SK-N-SH (cell line): ENCODE results near the gene SCT. TPM values are rescaled to one million over a fixed set of nuclear protein-coding genes. Genes with fewer than 3 reads are reported as not detected.

Experiments used
- CTCF ChIA-PET: fragments of 300-600, 350-600 bp; formaldehyde crosslinking; extraction: SDS; loops from one replicate; lab custom pipeline; 2021; lab: Yijun Ruan, JAX
- POLR2A ChIA-PET: fragments of 350-600 bp; sonication (Branson Sonifier 250); formaldehyde crosslinking; extraction: SDS; loops from one replicate; lab custom pipeline; 2020; ENCODE audit warnings: antibody characterized with exemption, inconsistent platforms; lab: Yijun Ruan, JAX
- DNase-seq: peaks from one replicate; pipeline ENCODE4 v3.0.0; 2012
- H2AFZ ChIP-seq: fragments of 200-600 bp; sonication (generic); 2 replicates; pipeline ENCODE4 v1.8.1; 2016; ENCODE audit warnings: antibody characterized with exemption, mild to moderate bottlenecking, low read depth
- H3F3A ChIP-seq: fragments of 200-600 bp; sonication (generic); replicated peaks from 2 replicates; pipeline ENCODE3; 2016; ENCODE audit warnings: antibody characterized with exemption, mild to moderate bottlenecking; ENCODE audit not compliant: insufficient read depth
- H3K27ac ChIP-seq, 2 experiments: fragments of 200-500 bp in 1 of 2; fragments of 200-600 bp in 1 of 2; sonication (Bioruptor generic) in 1 of 2; sonication (generic), shearing (Covaris generic) in 1 of 2; 2 replicates each; pipeline versions ENCODE4 v1.5.1 to v1.6.1; 2014 to 2016; ENCODE audit warnings: low read depth in 2 of 2, inconsistent platforms in 1 of 2, low read length in 1 of 2, mild to moderate bottlenecking in 1 of 2, mixed read lengths in 1 of 2
- H3K27me3 ChIP-seq: fragments of 200-600 bp; sonication (generic), shearing (Covaris generic); 2 replicates; pipeline ENCODE4 v1.6.1; 2016; ENCODE audit warnings: mixed run types; ENCODE audit not compliant: insufficient read depth
- H3K36me3 ChIP-seq, 2 experiments: fragments of 200-500 bp in 1 of 2; fragments of 200-600 bp in 1 of 2; sonication (Bioruptor generic) in 1 of 2; sonication (generic) in 1 of 2; replicated peaks in 1 of 2; 2 replicates each; pipeline versions ENCODE3 to v1.5.1; 2014 to 2016; ENCODE audit warnings: low read length in 1 of 2, mild to moderate bottlenecking in 1 of 2; ENCODE audit not compliant: insufficient read depth in 2 of 2, control insufficient read depth in 1 of 2
- H3K4me1 ChIP-seq, 2 experiments: fragments of 200-500 bp in 1 of 2; fragments of 200-600 bp in 1 of 2; sonication (Bioruptor generic) in 1 of 2; sonication (generic), shearing (Covaris generic) in 1 of 2; 2 replicates each; pipeline versions ENCODE4 v1.5.1 to v1.6.1; 2014 to 2016; ENCODE audit warnings: low read depth in 1 of 2, low read length in 1 of 2, mixed run types in 1 of 2; ENCODE audit not compliant: insufficient read depth in 2 of 2, control insufficient read depth in 1 of 2
- H3K4me2 ChIP-seq: fragments of 200-600 bp; sonication (generic), shearing (Covaris generic); 2 replicates; pipeline ENCODE4 v1.6.1; 2017; ENCODE audit warnings: mixed run types
- H3K4me3 ChIP-seq, 2 experiments: fragments of 200-500 bp in 1 of 2; fragments of 200-600 bp in 1 of 2; sonication (Bioruptor generic) in 1 of 2; sonication (generic), shearing (Covaris generic) in 1 of 2; 2 replicates each; pipeline versions ENCODE4 v1.5.1 to v1.8.1; 2014 to 2016; ENCODE audit warnings: low read depth in 2 of 2, inconsistent platforms in 1 of 2, low read length in 1 of 2, mild to moderate bottlenecking in 1 of 2, mixed read lengths in 1 of 2, moderate library complexity in 1 of 2
- H3K79me2 ChIP-seq: fragments of 200-600 bp; sonication (generic); 2 replicates; pipeline ENCODE4 v1.8.1; 2017; ENCODE audit warnings: mild to moderate bottlenecking; ENCODE audit not compliant: insufficient read depth
- H3K9ac ChIP-seq: fragments of 200-600 bp; sonication (generic); 2 replicates; pipeline ENCODE4 v1.6.1; 2017; ENCODE audit warnings: mixed run types
- H3K9me2 ChIP-seq: fragments of 200-600 bp; sonication (generic); 2 replicates; pipeline ENCODE4 v1.6.1; 2017; ENCODE audit warnings: mixed run types
- H3K9me3 ChIP-seq: fragments of 200-600 bp; sonication (generic); 2 replicates; pipeline ENCODE4 v1.6.1; 2017; ENCODE audit warnings: mixed run types, mild to moderate bottlenecking, moderate library complexity
- H4K20me1 ChIP-seq: fragments of 200-600 bp; sonication (generic); 2 replicates; pipeline ENCODE4 v1.6.1; 2017; ENCODE audit warnings: mild to moderate bottlenecking, mixed run types; ENCODE audit not compliant: insufficient read depth
- ELF1 ChIP-seq: IDR thresholded peaks from 2 replicates; pipeline ENCODE4 v1.4.0; 2012
- FOXJ3 ChIP-seq: sonication (generic); formaldehyde crosslinking; IDR thresholded peaks from 2 replicates; pipeline ENCODE4 v1.5.1; 2020; ENCODE audit warnings: mild to moderate bottlenecking, missing genetic modification reagents
- FOXM1 ChIP-seq: IDR thresholded peaks from 2 replicates; pipeline ENCODE4 v1.4.0; 2012; ENCODE audit warnings: low read depth, mild to moderate bottlenecking
- GABPA ChIP-seq: IDR thresholded peaks from 2 replicates; pipeline ENCODE4 v1.4.0; 2012; ENCODE audit warnings: low read depth, mild to moderate bottlenecking
- GATA2 ChIP-seq: sonication (generic); formaldehyde crosslinking; IDR thresholded peaks from 2 replicates; pipeline ENCODE4 v1.5.0; 2020; ENCODE audit warnings: mild to moderate bottlenecking, missing genetic modification reagents
- IRF3 ChIP-seq: fragments of 150-350 bp; IDR thresholded peaks from 2 replicates; pipeline ENCODE4 v1.6.1; 2016; ENCODE audit warnings: mild to moderate bottlenecking, low read depth, low read length
- MAX ChIP-seq: IDR thresholded peaks from 2 replicates; pipeline ENCODE4 v1.4.0; 2012; ENCODE audit warnings: low read depth
- MXI1 ChIP-seq: IDR thresholded peaks from 2 replicates; pipeline ENCODE4 v1.6.1; 2012; ENCODE audit warnings: mild to moderate bottlenecking, low read depth, low read length, improper control_type of control experiment
- NFIC ChIP-seq: IDR thresholded peaks from 2 replicates; pipeline ENCODE4 v1.4.0; 2012; ENCODE audit warnings: borderline replicate concordance
- NRF1 ChIP-seq: IDR thresholded peaks from 2 replicates; pipeline ENCODE4 v1.6.1; 2012; ENCODE audit warnings: low read depth, mild to moderate bottlenecking, low read length
- PBX3 ChIP-seq: IDR thresholded peaks from 2 replicates; pipeline ENCODE4; 2012
- RAD21 ChIP-seq: IDR thresholded peaks from 2 replicates; pipeline ENCODE4 v1.6.1; 2012; ENCODE audit warnings: mild to moderate bottlenecking, low read length
- RCOR1 ChIP-seq: fragments of 150-350 bp; IDR thresholded peaks from 2 replicates; pipeline ENCODE4 v1.6.1; 2017; ENCODE audit warnings: antibody characterized with exemption, low read length
- REST ChIP-seq: IDR thresholded peaks from 2 replicates; pipeline ENCODE4 v1.6.1; 2012; ENCODE audit warnings: mild to moderate bottlenecking, low read depth, low read length, moderate library complexity
- RXRA ChIP-seq: IDR thresholded peaks from 2 replicates; pipeline ENCODE4 v1.4.0; 2012; ENCODE audit warnings: low read depth, mild to moderate bottlenecking, borderline replicate concordance
- SIN3A ChIP-seq: IDR thresholded peaks from 2 replicates; pipeline ENCODE4 v1.6.1; 2012; ENCODE audit warnings: low read depth, mild to moderate bottlenecking, low read length, moderate library complexity, borderline replicate concordance
- TAF1 ChIP-seq: IDR thresholded peaks from 2 replicates; pipeline ENCODE4 v1.6.1; 2012; ENCODE audit warnings: low read depth, mild to moderate bottlenecking, low read length, moderate library complexity, borderline replicate concordance
- USF1 ChIP-seq: IDR thresholded peaks from 2 replicates; pipeline ENCODE4 v1.4.0; 2012; ENCODE audit warnings: low read depth, borderline replicate concordance
- YY1 ChIP-seq: IDR thresholded peaks from 2 replicates; pipeline ENCODE4 v1.4.0; 2012; ENCODE audit warnings: low read depth, mild to moderate bottlenecking
- ZBTB33 ChIP-seq: IDR thresholded peaks from 2 replicates; pipeline ENCODE4 v1.4.0; 2012; ENCODE audit warnings: low read depth, borderline replicate concordance
- WGBS: methylation state at CpG from one replicate; pipeline ENCODE4 v1.1.6; 2017; ENCODE audit warnings: low lambda C conversion rate; 5-methylcytosine and 5-hydroxymethylcytosine counted together
- polyA plus RNA-seq, 3 experiments: library from polyadenylated mRNA; depleted of rRNA; stranded (reverse); fragments of >200 nt; gene quantifications; 2 replicates each; pipeline ENCODE4 v1.2.3, GENCODE V29; 2012

The SCT gene
- polyA plus RNA-seq, 1 of the 3 experiments (the other 2 are of a cell fraction): not detected

- Histone ChIP-seq H2AFZ (no peak overlapping the region), H3F3A (no peaks in the 10 kb centered on the region), H3K27me3 (no peaks in the 10 kb centered on the region), H3K4me3 (no peak overlapping the region), H3K27ac (no peak overlapping the region), H3K79me2 (peaks cover 80% of the 10 kb centered on the region), H3K9me3 (no peaks in the 10 kb centered on the region), H3K4me2 (peak overlapping the region; percentile 12; the same call in 1 of the 2 replicates), H3K36me3 (peaks cover 5 to 12% of the 10 kb centered on the region in 2 experiments), H3K9ac (no peak overlapping the region), H4K20me1 (peaks cover 81% of the 10 kb centered on the region), H3K4me1 (peaks cover 4 to 22% of the 10 kb centered on the region in 2 experiments; a peak in 3 of 4 replicates), H3K9me2 (no peaks in the 10 kb centered on the region)
- no peak for TF ChIP-seq ELF1
- no peak for TF ChIP-seq NFIC
- TF ChIP-seq FOXJ3: no peak
- TF ChIP-seq IRF3: no peak
- TF ChIP-seq RXRA: no peak
- TF ChIP-seq YY1: no peak
- no peak for TF ChIP-seq GATA2 (CRISPR knock-in tag)
- no peak for TF ChIP-seq MAX
- no peak for TF ChIP-seq USF1
- TF ChIP-seq SIN3A: no peak
- TF ChIP-seq PBX3: no peak
- no peak for TF ChIP-seq RAD21
- no peak for TF ChIP-seq FOXM1
- TF ChIP-seq GABPA: no peak
- TF ChIP-seq TAF1: no peak
- TF ChIP-seq REST: no peak
- no peak for TF ChIP-seq RCOR1
- TF ChIP-seq NRF1: no peak
- no peak for TF ChIP-seq ZBTB33
- no peak for TF ChIP-seq MXI1
- DNase-seq: no peak
- ChIA-PET POLR2A (no interaction called here), CTCF (interaction anchor here (1.5 kb wide), 1 partner anchor 25 kb away, joined by 4 read pairs; no protein-coding TSS in a partner anchor)
- 92% methylated on average over 7 of the region's 20 CpGs for WGBS
These were observed 47.0 kb downstream of the SCT start for GRCh38 chr11:579830-580601.
